ENCODE results near the gene ESR2. TPM values are rescaled to one million over a fixed set of nuclear protein-coding genes. Genes with fewer than 3 reads are reported as not detected.

ESR2 gene
- total RNA-seq, 1 experiment from 2014 or later, result 87.8 TPM

DNA sequence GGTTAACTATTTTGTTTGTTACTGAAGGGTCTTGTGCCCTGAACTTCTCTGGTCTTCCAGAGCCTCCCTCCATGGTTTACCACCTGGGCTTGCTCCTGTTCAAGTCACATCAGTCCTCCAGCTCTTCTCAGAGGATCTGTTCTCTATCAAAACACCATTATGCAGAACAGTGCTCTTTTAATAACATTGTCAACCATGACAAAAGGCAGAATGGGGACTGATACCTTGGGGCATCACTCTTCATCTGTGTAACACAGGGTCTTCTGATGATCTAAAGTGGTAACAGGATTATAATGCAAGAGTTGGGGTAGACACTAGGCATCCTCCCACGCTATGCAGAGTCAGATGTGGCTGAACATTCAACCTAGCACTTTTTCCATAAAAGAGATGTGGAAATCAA lies 38.4 kb downstream of the ESR2 start:
- Histone ChIP-seq H3K36me3 (ENCODE audit: insufficient read depth, low read length) (no peaks in the 10 kb centered on the region), H2AFZ (ENCODE audit: low read length) (0 out of 2 replicates have a peak overlapping the region, but pooled peaks have one; percentile 15), H3K9me2 (replicated peaks; ENCODE audit: insufficient read depth, low read length) (no peaks in the 10 kb centered on the region), H3K4me1 (ENCODE audit: low read length) (peaks cover 9% of the 10 kb centered on the region), H3K27ac (ENCODE audit: low read length) (no peak overlapping the region), H3K79me2 (ENCODE audit: low read length) (no peaks in the 10 kb centered on the region), H3K4me2 (ENCODE audit: low read depth, low read length, poor library complexity, severe bottlenecking) (no peak overlapping the region), H3K4me3 (ENCODE audit: low read length) (no peak overlapping the region), H3K27me3 (ENCODE audit: low read length) (no peaks in the 10 kb centered on the region), H4K20me1 (ENCODE audit: insufficient read depth, low read depth, low read length) (no peaks in the 10 kb centered on the region), H3K9ac (ENCODE audit: low read length) (no peak overlapping the region), H3K9me3 (ENCODE audit: low read length) (no peaks in the 10 kb centered on the region)
- DNase-seq, result no peak

DNA sequence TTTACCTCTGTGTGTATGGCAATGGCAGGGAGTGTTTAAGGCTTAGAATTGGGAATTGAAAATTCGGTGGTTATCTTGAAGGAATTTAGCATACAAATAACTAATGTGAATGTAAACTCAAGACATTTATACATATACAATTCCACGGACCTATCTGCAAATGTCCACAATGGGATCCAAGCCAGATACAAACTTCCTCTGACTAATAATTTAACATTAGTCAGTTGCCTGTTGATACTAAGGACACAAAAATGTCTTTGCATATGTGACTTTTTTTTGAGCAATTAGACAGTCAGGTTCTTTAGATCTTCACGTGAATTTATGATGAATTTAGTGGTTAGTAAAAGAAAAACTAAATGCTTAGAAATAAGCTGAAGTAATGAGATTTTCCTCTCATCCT lies 40.5 kb downstream of the ESR2 start:
- Histone ChIP-seq H3K27ac (ENCODE audit: low read length) (no peak overlapping the region), H3K4me2 (ENCODE audit: low read depth, low read length, poor library complexity, severe bottlenecking) (no peak overlapping the region), H3K27me3 (ENCODE audit: low read length) (no peaks in the 10 kb centered on the region), H3K36me3 (ENCODE audit: insufficient read depth, low read length) (no peaks in the 10 kb centered on the region), H2AFZ (ENCODE audit: low read length) (no peak overlapping the region), H3K9me3 (ENCODE audit: low read length) (no peaks in the 10 kb centered on the region), H3K4me3 (ENCODE audit: low read length) (no peak overlapping the region), H3K79me2 (ENCODE audit: low read length) (no peaks in the 10 kb centered on the region), H3K4me1 (ENCODE audit: low read length) (peaks cover 14% of the 10 kb centered on the region), H3K9me2 (replicated peaks; ENCODE audit: insufficient read depth, low read length) (no peaks in the 10 kb centered on the region), H4K20me1 (ENCODE audit: insufficient read depth, low read depth, low read length) (no peaks in the 10 kb centered on the region), H3K9ac (ENCODE audit: low read length) (no peak overlapping the region)
- DNase-seq, result no peak

DNA sequence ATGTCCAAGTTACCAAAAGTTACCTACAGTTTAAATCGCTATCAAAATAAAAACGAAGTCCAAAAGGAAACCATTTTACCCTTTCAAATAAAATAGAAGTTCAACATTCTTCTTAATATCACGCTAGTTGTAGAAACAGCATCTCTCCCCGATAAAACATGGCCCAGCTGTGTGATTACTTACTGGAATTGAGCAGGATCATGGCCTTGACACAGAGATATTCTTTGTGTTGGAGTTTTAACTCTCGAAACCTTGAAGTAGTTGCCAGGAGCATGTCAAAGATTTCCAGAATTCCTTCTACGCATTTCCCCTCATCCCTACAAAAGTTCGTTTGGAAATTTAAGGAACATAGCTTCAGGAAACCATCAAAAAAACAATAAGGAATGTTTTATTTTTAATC lies 44.8 kb downstream of the ESR2 start:
- Histone ChIP-seq H3K4me1 (ENCODE audit: low read length) (peaks cover 14% of the 10 kb centered on the region), H3K79me2 (ENCODE audit: low read length) (no peaks in the 10 kb centered on the region), H3K9ac (ENCODE audit: low read length) (no peak overlapping the region), H3K36me3 (ENCODE audit: insufficient read depth, low read length) (no peaks in the 10 kb centered on the region), H3K4me2 (ENCODE audit: low read depth, low read length, poor library complexity, severe bottlenecking) (no peak overlapping the region), H3K9me2 (replicated peaks; ENCODE audit: insufficient read depth, low read length) (no peaks in the 10 kb centered on the region), H3K9me3 (ENCODE audit: low read length) (no peaks in the 10 kb centered on the region), H3K4me3 (ENCODE audit: low read length) (no peak overlapping the region), H3K27ac (ENCODE audit: low read length) (no peak overlapping the region), H2AFZ (ENCODE audit: low read length) (no peak overlapping the region; the same call in 1 of the 2 replicates), H4K20me1 (ENCODE audit: insufficient read depth, low read depth, low read length) (no peaks in the 10 kb centered on the region), H3K27me3 (ENCODE audit: low read length) (no peaks in the 10 kb centered on the region)
- no peak for DNase-seq

DNA sequence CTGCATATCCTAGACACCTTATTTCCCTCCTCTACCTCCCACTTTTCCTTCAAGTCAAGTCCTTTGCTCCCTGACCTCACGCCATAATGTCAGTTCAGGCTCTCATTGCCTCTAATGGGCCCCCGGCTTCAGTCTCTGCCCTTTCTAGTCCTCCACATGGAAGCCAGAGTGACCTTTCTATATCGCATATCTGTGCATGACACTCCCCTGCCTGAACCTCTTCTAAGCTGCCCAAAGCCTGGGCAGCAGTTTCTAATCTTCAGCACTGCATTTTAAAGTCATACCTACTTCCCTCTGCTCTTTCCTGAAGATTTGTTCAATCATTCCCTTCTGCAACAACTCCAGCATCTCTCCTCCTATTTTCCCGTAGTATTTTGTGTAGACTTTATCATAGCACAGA lies 45.5 kb downstream of the ESR2 start:
- H3K9me3 ChIP-seq (ENCODE audit: low read length), result no peaks in the 10 kb centered on the region
- H4K20me1 ChIP-seq (ENCODE audit: insufficient read depth, low read depth, low read length), result no peaks in the 10 kb centered on the region
- H3K27me3 ChIP-seq (ENCODE audit: low read length), result no peaks in the 10 kb centered on the region
- no peak overlapping the region for H2AFZ ChIP-seq (ENCODE audit: low read length)
- H3K4me2 ChIP-seq (ENCODE audit: low read depth, low read length, poor library complexity, severe bottlenecking), result no peak overlapping the region
- H3K9me2 ChIP-seq (replicated peaks; ENCODE audit: insufficient read depth, low read length), result no peaks in the 10 kb centered on the region
- no peak for DNase-seq
- no peak overlapping the region for H3K4me3 ChIP-seq (ENCODE audit: low read length)
- no peaks in the 10 kb centered on the region for H3K36me3 ChIP-seq (ENCODE audit: insufficient read depth, low read length)
- H3K27ac ChIP-seq (ENCODE audit: low read length), result no peak overlapping the region
- H3K79me2 ChIP-seq (ENCODE audit: low read length), result no peaks in the 10 kb centered on the region
- no peak overlapping the region for H3K9ac ChIP-seq (ENCODE audit: low read length)
- peaks cover 14% of the 10 kb centered on the region for H3K4me1 ChIP-seq (ENCODE audit: low read length)

DNA sequence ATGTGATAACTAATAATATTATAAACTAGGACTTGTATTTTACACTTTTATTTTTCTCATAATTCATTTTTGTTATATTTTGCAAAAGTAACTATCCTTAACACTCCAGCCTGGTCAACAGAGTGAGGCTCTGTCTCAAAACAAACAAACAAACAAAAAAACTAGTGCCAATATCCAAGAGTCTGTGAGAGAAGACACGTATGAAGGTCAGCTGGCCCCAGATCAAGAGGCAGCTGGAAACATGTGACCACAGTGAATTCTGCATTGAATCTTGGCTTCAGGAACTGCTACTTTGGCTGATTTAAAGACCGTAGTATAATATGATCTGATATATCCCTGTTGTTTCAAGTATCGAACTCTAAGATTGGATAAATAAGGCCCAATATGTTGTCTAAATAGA lies 47.0 kb downstream of the ESR2 start:
- Histone ChIP-seq H3K36me3 (ENCODE audit: insufficient read depth, low read length) (no peaks in the 10 kb centered on the region), H3K4me3 (ENCODE audit: low read length) (no peak overlapping the region), H3K27ac (ENCODE audit: low read length) (no peak overlapping the region), H3K4me1 (ENCODE audit: low read length) (peaks cover 14% of the 10 kb centered on the region), H3K4me2 (ENCODE audit: low read depth, low read length, poor library complexity, severe bottlenecking) (no peak overlapping the region), H4K20me1 (ENCODE audit: insufficient read depth, low read depth, low read length) (no peaks in the 10 kb centered on the region), H2AFZ (ENCODE audit: low read length) (no peak overlapping the region), H3K79me2 (ENCODE audit: low read length) (no peaks in the 10 kb centered on the region), H3K9ac (ENCODE audit: low read length) (no peak overlapping the region), H3K27me3 (ENCODE audit: low read length) (no peaks in the 10 kb centered on the region), H3K9me2 (replicated peaks; ENCODE audit: insufficient read depth, low read length) (no peaks in the 10 kb centered on the region), H3K9me3 (ENCODE audit: low read length) (no peaks in the 10 kb centered on the region)
- no peak for DNase-seq

DNA sequence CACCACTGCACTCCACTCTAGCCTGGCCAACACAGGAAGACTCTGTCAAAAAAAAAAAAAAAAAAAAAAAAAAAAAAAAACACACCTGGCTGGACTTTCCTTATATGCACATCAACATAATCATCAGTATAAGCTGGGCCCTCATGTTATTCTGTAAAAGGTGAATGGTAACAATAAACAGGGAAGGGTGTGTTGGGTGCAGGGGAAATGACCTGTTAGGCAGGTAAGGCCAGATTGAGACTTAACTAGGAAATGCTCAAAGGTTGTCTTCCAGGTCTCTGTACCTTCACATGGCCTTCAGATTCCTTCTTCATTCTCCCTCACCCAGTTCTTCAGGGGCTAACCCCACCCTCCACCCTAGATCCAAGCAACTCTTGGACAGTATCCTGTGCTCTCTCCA lies 47.5 kb downstream of the ESR2 start:
- Histone ChIP-seq H3K27me3 (ENCODE audit: low read length) (no peaks in the 10 kb centered on the region), H3K4me3 (ENCODE audit: low read length) (no peak overlapping the region), H3K4me1 (ENCODE audit: low read length) (peaks cover 16% of the 10 kb centered on the region), H3K9me2 (replicated peaks; ENCODE audit: insufficient read depth, low read length) (no peaks in the 10 kb centered on the region), H3K9me3 (ENCODE audit: low read length) (no peaks in the 10 kb centered on the region), H3K36me3 (ENCODE audit: insufficient read depth, low read length) (no peaks in the 10 kb centered on the region), H3K4me2 (ENCODE audit: low read depth, low read length, poor library complexity, severe bottlenecking) (no peak overlapping the region), H3K27ac (ENCODE audit: low read length) (no peak overlapping the region), H3K79me2 (ENCODE audit: low read length) (no peaks in the 10 kb centered on the region), H2AFZ (ENCODE audit: low read length) (no peak overlapping the region), H3K9ac (ENCODE audit: low read length) (no peak overlapping the region), H4K20me1 (ENCODE audit: insufficient read depth, low read depth, low read length) (no peaks in the 10 kb centered on the region)
- DNase-seq, result no peak

DNA sequence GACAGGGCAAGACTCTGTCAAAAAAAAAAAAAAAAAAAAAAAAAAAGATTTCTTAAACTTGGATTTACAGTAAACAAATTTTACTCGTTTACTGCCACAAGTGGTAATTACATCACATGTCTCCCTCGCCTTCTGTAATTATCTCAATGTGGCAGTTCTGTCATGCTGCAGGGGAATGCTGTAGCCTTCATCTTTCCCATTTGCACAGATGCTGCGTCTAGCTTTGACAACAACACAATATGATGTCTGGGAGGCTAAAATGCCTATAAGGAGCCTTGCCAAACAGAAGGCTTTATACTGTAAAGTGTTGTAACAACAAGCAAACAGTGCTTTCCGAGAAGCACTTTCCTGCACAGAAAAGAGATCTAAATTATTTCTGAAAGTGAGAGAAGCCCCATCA lies 48.7 kb downstream of the ESR2 start:
- no peak overlapping the region for H3K9ac ChIP-seq (ENCODE audit: low read length)
- no peaks in the 10 kb centered on the region for H3K9me2 ChIP-seq (replicated peaks; ENCODE audit: insufficient read depth, low read length)
- no peak overlapping the region for H3K4me3 ChIP-seq (ENCODE audit: low read length)
- H4K20me1 ChIP-seq (ENCODE audit: insufficient read depth, low read depth, low read length), result no peaks in the 10 kb centered on the region
- H2AFZ ChIP-seq (ENCODE audit: low read length), result no peak overlapping the region
- H3K27me3 ChIP-seq (ENCODE audit: low read length), result no peaks in the 10 kb centered on the region
- no peaks in the 10 kb centered on the region for H3K36me3 ChIP-seq (ENCODE audit: insufficient read depth, low read length)
- no peak overlapping the region for H3K27ac ChIP-seq (ENCODE audit: low read length)
- no peak overlapping the region for H3K4me2 ChIP-seq (ENCODE audit: low read depth, low read length, poor library complexity, severe bottlenecking)
- no peaks in the 10 kb centered on the region for H3K9me3 ChIP-seq (ENCODE audit: low read length)
- no peak for DNase-seq
- H3K4me1 ChIP-seq (ENCODE audit: low read length), result peaks cover 8% of the 10 kb centered on the region
- H3K79me2 ChIP-seq (ENCODE audit: low read length), result no peaks in the 10 kb centered on the region

DNA sequence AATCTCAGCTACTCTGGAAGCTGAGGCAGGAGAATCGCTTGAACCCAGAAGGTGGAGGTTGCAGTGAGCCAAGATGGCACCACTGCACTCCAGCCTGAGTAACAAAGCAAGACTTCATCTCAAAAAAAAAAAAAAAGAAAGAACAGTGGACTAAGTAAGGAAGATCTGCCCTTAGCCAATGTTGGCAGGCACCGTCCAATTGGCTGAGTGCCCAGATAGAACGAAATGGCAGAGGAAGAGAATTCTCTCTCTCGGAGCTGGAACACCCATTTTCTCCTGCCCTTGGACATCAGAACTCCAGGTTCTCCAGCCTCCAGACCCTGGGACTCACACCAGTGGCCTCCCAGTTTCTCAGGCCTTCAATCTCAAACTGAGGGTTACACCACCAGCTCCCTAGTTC lies 49.9 kb downstream of the ESR2 start:
- Histone ChIP-seq H3K36me3 (ENCODE audit: insufficient read depth, low read length) (no peaks in the 10 kb centered on the region), H3K9me3 (ENCODE audit: low read length) (no peaks in the 10 kb centered on the region), H3K27ac (ENCODE audit: low read length) (no peak overlapping the region), H3K79me2 (ENCODE audit: low read length) (no peaks in the 10 kb centered on the region), H3K4me3 (ENCODE audit: low read length) (no peak overlapping the region), H3K9me2 (replicated peaks; ENCODE audit: insufficient read depth, low read length) (no peaks in the 10 kb centered on the region), H4K20me1 (ENCODE audit: insufficient read depth, low read depth, low read length) (no peaks in the 10 kb centered on the region), H2AFZ (ENCODE audit: low read length) (no peak overlapping the region), H3K27me3 (ENCODE audit: low read length) (no peaks in the 10 kb centered on the region), H3K4me2 (ENCODE audit: low read depth, low read length, poor library complexity, severe bottlenecking) (no peak overlapping the region), H3K4me1 (ENCODE audit: low read length) (peaks cover 9% of the 10 kb centered on the region; the same call in 1 of the 2 replicates), H3K9ac (ENCODE audit: low read length) (no peak overlapping the region)
- DNase-seq, result no peak

DNA sequence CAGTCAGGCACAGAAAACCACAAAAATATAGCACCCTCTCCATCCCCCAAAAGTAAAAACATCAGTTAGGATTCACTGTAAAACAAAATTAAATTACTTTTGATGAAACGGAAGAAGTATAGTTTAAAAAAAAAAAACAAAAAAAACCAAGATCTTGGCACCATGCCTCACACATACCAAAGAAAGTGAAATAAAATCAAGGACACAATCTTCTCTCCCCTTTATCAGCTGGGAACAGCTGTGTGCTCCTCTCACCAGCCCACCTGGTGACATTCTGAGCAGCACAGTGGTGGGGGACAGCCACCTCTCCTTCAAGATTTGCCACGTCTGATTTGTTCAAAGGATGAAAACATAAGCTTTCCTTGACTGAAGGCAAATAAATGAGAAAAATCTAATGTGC lies 55.5 kb downstream of the ESR2 start:
- Histone ChIP-seq H3K4me1 (ENCODE audit: low read length) (peaks cover 49% of the 10 kb centered on the region), H3K27ac (ENCODE audit: low read length) (peak overlapping the region; percentile 48), H3K9me2 (replicated peaks; ENCODE audit: insufficient read depth, low read length) (no peaks in the 10 kb centered on the region), H4K20me1 (ENCODE audit: insufficient read depth, low read depth, low read length) (no peaks in the 10 kb centered on the region), H2AFZ (ENCODE audit: low read length) (no peak overlapping the region), H3K79me2 (ENCODE audit: low read length) (peaks cover 17% of the 10 kb centered on the region), H3K9me3 (ENCODE audit: low read length) (no peaks in the 10 kb centered on the region), H3K36me3 (ENCODE audit: insufficient read depth, low read length) (no peaks in the 10 kb centered on the region), H3K27me3 (ENCODE audit: low read length) (no peaks in the 10 kb centered on the region), H3K4me2 (ENCODE audit: low read depth, low read length, poor library complexity, severe bottlenecking) (no peak overlapping the region), H3K4me3 (ENCODE audit: low read length) (no peak overlapping the region), H3K9ac (ENCODE audit: low read length) (no peak overlapping the region; the same call in 1 of the 2 replicates)
- no peak for DNase-seq

Data from Karpas-422 (cell line).